Activated naive CD4-positive, alpha-beta T cell treated with anti-CD3 and anti-CD28 coated beads, Interleukin-2, amount 10 ng/mL, durations not matched to agents 7 days and 5 days (primary cell): ENCODE data around the gene BIRC3.
A peak's percentile ranks its signal among the peaks of the same experiment; 100 is the strongest.

Source experiments
- CTCF ChIA-PET: fragments of 350-600 bp; sonication (Branson Sonifier 250); formaldehyde crosslinking; loops from one replicate; lab custom pipeline; 2021; ENCODE audit warnings: antibody characterized with exemption; lab: Charles Lee
- DNase-seq: peaks from one replicate; pipeline ENCODE4 v3.0.0-alpha.2; 2020
- H3K27ac Mint-ChIP-seq: one replicate; pipeline ENCODE4 v1.8.0; 2021; ENCODE audit warnings: mild to moderate bottlenecking, moderate library complexity, mixed read lengths
- H3K27me3 Mint-ChIP-seq: one replicate; pipeline ENCODE4 v1.8.0; 2021; ENCODE audit warnings: mild to moderate bottlenecking, mixed read lengths
- H3K36me3 Mint-ChIP-seq: one replicate; pipeline ENCODE4 v1.8.0; 2021; ENCODE audit warnings: mixed read lengths
- H3K4me1 Mint-ChIP-seq: one replicate; pipeline ENCODE4 v1.8.0; 2021; ENCODE audit warnings: mixed read lengths
- H3K4me3 Mint-ChIP-seq: one replicate; pipeline ENCODE4 v1.8.0; 2021; ENCODE audit warnings: mild to moderate bottlenecking, moderate library complexity, mixed read lengths
- H3K9me3 Mint-ChIP-seq: one replicate; pipeline ENCODE4 v1.8.0; 2021; ENCODE audit warnings: mixed read lengths

BIRC3 gene

GRCh38 chr11:102377891-102378290 lies 60.6 kb downstream of the BIRC3 start:
- no peak for DNase-seq
- Mint-ChIP-seq H3K4me1 (peaks cover 19% of the 10 kb centered on the region), H3K27me3 (no peaks in the 10 kb centered on the region), H3K27ac (no peak overlapping the region), H3K4me3 (no peak overlapping the region), H3K36me3 (peaks cover 52% of the 10 kb centered on the region), H3K9me3 (no peaks in the 10 kb centered on the region)
- CTCF ChIA-PET: no interaction called here

GRCh38 chr11:102378818-102379217 lies 61.5 kb downstream of the BIRC3 start:
- CTCF ChIA-PET: interaction anchor here (1.2 to 3.8 kb wide), 2 partner anchors 12 to 23 kb away, joined by 3 to 25 read pairs; no protein-coding TSS in a partner anchor
- H3K27ac Mint-ChIP-seq: no peak overlapping the region

GRCh38 chr11:102382384-102382783 lies 65.1 kb downstream of the BIRC3 start:
- no peaks in the 10 kb centered on the region for H3K9me3 Mint-ChIP-seq
- CTCF ChIA-PET: interaction anchor here (1.1 to 3.8 kb wide), 4 partner anchors 9 to 40 kb away, joined by 3 to 25 read pairs (median 4); no protein-coding TSS in a partner anchor
- no peaks in the 10 kb centered on the region for H3K27me3 Mint-ChIP-seq
- no peak overlapping the region for H3K4me3 Mint-ChIP-seq
- DNase-seq: no peak
- H3K4me1 Mint-ChIP-seq: peaks cover 17% of the 10 kb centered on the region
- H3K36me3 Mint-ChIP-seq: peaks cover 60% of the 10 kb centered on the region
- no peak overlapping the region for H3K27ac Mint-ChIP-seq

More at GRCh38 chr11:102378818-102379217, 61.5 kb downstream of the BIRC3 start:
- no peak for DNase-seq
- Mint-ChIP-seq H3K4me3 (no peak overlapping the region), H3K27me3 (no peaks in the 10 kb centered on the region), H3K4me1 (peaks cover 16% of the 10 kb centered on the region), H3K9me3 (no peaks in the 10 kb centered on the region), H3K36me3 (peaks cover 55% of the 10 kb centered on the region)

- peaks cover 56% of the 10 kb centered on the region for H3K36me3 Mint-ChIP-seq
- H3K27me3 Mint-ChIP-seq: no peaks in the 10 kb centered on the region
- H3K27ac Mint-ChIP-seq: no peak overlapping the region
- no peak for DNase-seq
- peaks cover under 1% of the 10 kb centered on the region for H3K9me3 Mint-ChIP-seq
- peaks cover 17% of the 10 kb centered on the region for H3K4me1 Mint-ChIP-seq
- H3K4me3 Mint-ChIP-seq: no peak overlapping the region
- CTCF ChIA-PET: interaction anchor here (0.6 to 1.1 kb wide), 2 partner anchors 9 to 713 kb away, joined by 3 read pairs; no protein-coding TSS in a partner anchor
Observed at GRCh38 chr11:102383839-102384238, 66.6 kb downstream of the BIRC3 start.

GRCh38 chr11:102384419-102385079 lies 67.3 kb downstream of the BIRC3 start:
- H3K4me1 Mint-ChIP-seq: peaks cover 18% of the 10 kb centered on the region
- no peak for DNase-seq
- no peaks in the 10 kb centered on the region for H3K27me3 Mint-ChIP-seq
- peaks cover 8% of the 10 kb centered on the region for H3K9me3 Mint-ChIP-seq
- H3K27ac Mint-ChIP-seq: no peak overlapping the region
- H3K36me3 Mint-ChIP-seq: peaks cover 57% of the 10 kb centered on the region
- CTCF ChIA-PET: interaction anchor here (1.1 kb wide), 1 partner anchor 8 kb away, joined by 3 read pairs; no protein-coding TSS in a partner anchor
- no peak overlapping the region for H3K4me3 Mint-ChIP-seq

- Mint-ChIP-seq H3K4me3 (no peak overlapping the region), H3K27ac (no peak overlapping the region), H3K9me3 (peaks cover 9% of the 10 kb centered on the region), H3K4me1 (peaks cover 19% of the 10 kb centered on the region), H3K27me3 (no peaks in the 10 kb centered on the region), H3K36me3 (peaks cover 55% of the 10 kb centered on the region)
- DNase-seq: no peak
- CTCF ChIA-PET: interaction anchor here (0.7 to 1.2 kb wide), 2 partner anchors 22 to 228 kb away, joined by 4 to 5 read pairs; no protein-coding TSS in a partner anchor
Observed at GRCh38 chr11:102385085-102386007, 68.1 kb downstream of the BIRC3 start.

- CTCF ChIA-PET: interaction anchor here (0.7 to 1.2 kb wide), 2 partner anchors 23 to 227 kb away, joined by 4 to 5 read pairs; no protein-coding TSS in a partner anchor
- no peak overlapping the region for H3K4me3 Mint-ChIP-seq
- peaks cover 9% of the 10 kb centered on the region for H3K9me3 Mint-ChIP-seq
- no peak for DNase-seq
- peaks cover 48% of the 10 kb centered on the region for H3K36me3 Mint-ChIP-seq
- peaks cover 24% of the 10 kb centered on the region for H3K4me1 Mint-ChIP-seq
- no peaks in the 10 kb centered on the region for H3K27me3 Mint-ChIP-seq
- peak overlapping the region; percentile 78 for H3K27ac Mint-ChIP-seq
Observed at GRCh38 chr11:102386136-102386734, 69.0 kb downstream of the BIRC3 start.

GRCh38 chr11:102387043-102387781 lies 69.9 kb downstream of the BIRC3 start:
- no peaks in the 10 kb centered on the region for H3K27me3 Mint-ChIP-seq
- H3K4me1 Mint-ChIP-seq: peaks cover 24% of the 10 kb centered on the region
- CTCF ChIA-PET: no interaction called here
- DNase-seq: no peak
- H3K4me3 Mint-ChIP-seq: no peak overlapping the region
- no peak overlapping the region for H3K27ac Mint-ChIP-seq
- H3K9me3 Mint-ChIP-seq: peaks cover 9% of the 10 kb centered on the region
- peaks cover 43% of the 10 kb centered on the region for H3K36me3 Mint-ChIP-seq
